Endothelial cell of umbilical vein (primary cell): ENCODE measurements around the gene PCARE. TPM values are rescaled to one million over a fixed set of nuclear protein-coding genes. Genes with fewer than 3 reads are reported as not detected.

Experiments
- BruUV-seq: library from RNA; stranded (reverse); fragments of 400-500 nt; replicated peaks from 2 replicates; lab custom pipeline; 2021; lab: Mats Ljungman, UMichigan
- CTCF ChIA-PET: fragments of 300-600, 350-600 bp; sonication (Branson Sonifier 250); formaldehyde crosslinking; loops from one replicate; lab custom pipeline; 2021; ENCODE audit warnings: antibody characterized with exemption, inconsistent platforms; lab: Charles Lee
- POLR2A ChIA-PET: fragments of 300-600, 350-600 bp; sonication (Branson Sonifier 250); formaldehyde crosslinking; loops from one replicate; lab custom pipeline; 2021; ENCODE audit warnings: antibody characterized with exemption, inconsistent platforms; lab: Charles Lee
- DNase-seq: peaks from one replicate; pipeline ENCODE4 v3.0.0-alpha.2; 2011; ENCODE audit warnings: low read depth, low spot score
- FAIRE-seq: peaks from 2 replicates; lab custom pipeline; 2011; peaks lifted over from hg19 to GRCh38; lab: Jason Lieb, UNC
- H2AFZ ChIP-seq: 2 replicates; pipeline ENCODE4 v1.6.0; 2012; ENCODE audit warnings: low read depth, low read length, control low read depth, inconsistent platforms
- H3K27ac ChIP-seq: 2 replicates; pipeline ENCODE4 v1.5.1; 2011; ENCODE audit warnings: low read depth, mild to moderate bottlenecking, control low read depth, low read length, moderate library complexity; ENCODE audit not compliant: insufficient read depth
- H3K27me3 ChIP-seq, 2 experiments: 2 replicates each; pipeline versions ENCODE4 v1.6.0 to v1.6.1; 2011; ENCODE audit warnings: low read length in 2 of 2, mixed read lengths in 1 of 2; ENCODE audit not compliant: control insufficient read depth in 2 of 2, insufficient read depth in 2 of 2
- H3K36me3 ChIP-seq, 2 experiments: 2 replicates in 1 of 2; 3 replicates in 1 of 2; pipeline ENCODE4 v1.5.1; 2011; ENCODE audit warnings: low read length in 2 of 2, mild to moderate bottlenecking in 1 of 2, moderate library complexity in 1 of 2; ENCODE audit not compliant: control insufficient read depth in 2 of 2, insufficient read depth in 2 of 2; ENCODE audit errors: extremely low read depth in 1 of 2
- H3K4me1 ChIP-seq: 3 replicates; pipeline ENCODE4 v1.5.1; 2011; ENCODE audit warnings: mild to moderate bottlenecking, low read length; ENCODE audit not compliant: control insufficient read depth, insufficient read depth; ENCODE audit errors: extremely low read depth
- H3K4me2 ChIP-seq: 2 replicates; pipeline ENCODE4 v1.6.1; 2011; ENCODE audit warnings: low read length, control low read depth, mixed read lengths; ENCODE audit not compliant: insufficient read depth
- H3K4me3 ChIP-seq, 3 experiments: fragments of 200-600 bp in 1 of 3; sonication (generic), shearing (Covaris generic) in 1 of 3; replicated peaks in 1 of 3; 2 replicates each; pipeline ENCODE4 v1.5.1; 2011 to 2016; ENCODE audit warnings: control low read depth in 3 of 3, low read length in 3 of 3, mild to moderate bottlenecking in 2 of 3, inconsistent platforms in 1 of 3, low read depth in 1 of 3, moderate library complexity in 1 of 3; ENCODE audit not compliant: insufficient read depth in 1 of 3
- H3K79me2 ChIP-seq: 2 replicates; pipeline ENCODE4 v1.6.0; 2012; ENCODE audit warnings: low read length, inconsistent platforms; ENCODE audit not compliant: control insufficient read depth, insufficient read depth
- H3K9ac ChIP-seq: replicated peaks from 2 replicates; pipeline ENCODE3; 2011; ENCODE audit warnings: low read length, control low read depth; ENCODE audit not compliant: insufficient read depth; ENCODE audit errors: extremely low read depth
- H3K9me1 ChIP-seq: replicated peaks from 3 replicates; pipeline ENCODE4 v1.6.0; 2011; ENCODE audit warnings: mild to moderate bottlenecking, low read length; ENCODE audit not compliant: control insufficient read depth, insufficient read depth; ENCODE audit errors: extremely low read depth
- H3K9me3 ChIP-seq: replicated peaks from 2 replicates; pipeline ENCODE4 v1.5.1; 2012; ENCODE audit warnings: low read length, inconsistent platforms; ENCODE audit not compliant: control insufficient read depth, insufficient read depth
- H4K20me1 ChIP-seq: replicated peaks from 2 replicates; pipeline ENCODE3; 2011; ENCODE audit warnings: mild to moderate bottlenecking, low read length; ENCODE audit not compliant: control insufficient read depth, insufficient read depth; ENCODE audit errors: extremely low read depth
- EZH2 ChIP-seq: IDR thresholded peaks from 2 replicates; pipeline ENCODE4 v1.6.1; 2012; ENCODE audit warnings: borderline replicate concordance, low read depth, mild to moderate bottlenecking, moderate library complexity, low read length, inconsistent platforms; ENCODE audit not compliant: severe bottlenecking
- FOS ChIP-seq: IDR thresholded peaks from 2 replicates; pipeline ENCODE4 v1.6.1; 2011; ENCODE audit warnings: mild to moderate bottlenecking, low read length, moderate library complexity, borderline replicate concordance; ENCODE audit not compliant: insufficient read depth
- GATA2 ChIP-seq: IDR thresholded peaks from 2 replicates; pipeline ENCODE4 v1.7.0; 2011; ENCODE audit warnings: low read depth, mild to moderate bottlenecking, moderate library complexity, mixed read lengths, low read length; ENCODE audit not compliant: insufficient read length, insufficient read depth
- JUN ChIP-seq: IDR thresholded peaks from 2 replicates; pipeline ENCODE4 v1.6.1; 2011; ENCODE audit warnings: borderline replicate concordance, low read depth; ENCODE audit not compliant: insufficient read length, insufficient read depth
- MYC ChIP-seq: IDR thresholded peaks from one replicate; pipeline ENCODE4 v1.6.1; 2011; ENCODE audit warnings: mild to moderate bottlenecking, low read depth, low read length
- POLR2A ChIP-seq: IDR thresholded peaks from 2 replicates; pipeline ENCODE4 v1.6.1; 2012; ENCODE audit warnings: low read depth, mild to moderate bottlenecking, control low read depth, low read length
- POLR2AphosphoS5 ChIP-seq: IDR thresholded peaks from 2 replicates; pipeline ENCODE4 v1.6.1; 2012; ENCODE audit warnings: low read depth, mild to moderate bottlenecking, control low read depth, low read length, moderate library complexity; ENCODE audit not compliant: insufficient read depth
- dilution Hi-C: fragments of 300-500 bp; cut with MboI; formaldehyde crosslinking; loops from one replicate; pipeline ENCODE4 v1.15.0; 2019; ENCODE audit warnings: low sequenced_read_pairs; ENCODE audit not compliant: extremely low pct_ligation_motif_present
- intact Hi-C: fragments of 100-400 bp; cut with micrococcal nuclease; formaldehyde crosslinking; loops from one replicate; pipeline ENCODE4 v1.10.0; 2022
- polyA plus RNA-seq, 4 experiments: library from polyadenylated mRNA; depleted of rRNA in 3 of 4; stranded (reverse) in 3 of 4; unstranded in 1 of 4; fragments of >200 nt; gene quantifications; 2 replicates each; pipeline versions ENCODE4 v1.2.1 to v1.2.3, GENCODE V29; 2011 to 2012; ENCODE audit warnings: missing spikeins in 1 of 4
- total RNA-seq: library from RNA; stranded (reverse); gene quantifications from 2 replicates; pipeline ENCODE4 v1.2.3, GENCODE V29; 2021
- TF ChIP-seq, protein P1 (sequence below): IDR thresholded peaks from 2 replicates; pipeline ENCODE4 v1.6.1; 2011; ENCODE audit not compliant: insufficient read depth, insufficient read length
- TF ChIP-seq, protein P2 (sequence below), 2 donors: IDR thresholded peaks; 1 replicate in 1 of 2; 2 replicates in 1 of 2; pipeline ENCODE4 v1.5.1; 2011; ENCODE audit warnings: low read length in 2 of 2, mild to moderate bottlenecking in 2 of 2, moderate library complexity in 2 of 2, control low read depth in 1 of 2, inconsistent platforms in 1 of 2, low read depth in 1 of 2; ENCODE audit not compliant: insufficient read depth in 1 of 2; ENCODE audit errors: extremely low read depth in 1 of 2

Gene PCARE
- total and polyA plus RNA-seq, 2 donors (not counting 3 experiments of a cell fraction or from before 2014, with no cell fraction given), result not detected

DNA sequence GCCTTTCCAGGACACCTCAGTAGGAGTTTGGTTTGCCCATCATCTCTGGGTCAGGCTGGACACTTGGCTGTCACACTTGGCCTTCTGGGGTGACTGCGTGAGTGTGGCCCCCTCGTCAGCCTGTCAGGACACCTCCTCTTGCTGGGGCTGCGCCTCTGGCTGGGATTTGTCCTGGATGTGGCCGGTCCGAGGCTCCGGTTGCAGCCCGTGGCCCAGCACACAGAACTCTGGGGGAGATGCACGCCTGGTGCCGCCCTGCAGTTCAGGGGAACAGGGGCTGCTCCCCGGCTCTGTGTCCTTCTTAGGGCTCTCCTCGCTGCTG lies 9.6 kb downstream of the PCARE start:
- intact Hi-C loops (no loop called here), dilution Hi-C loops (no loop called here)
- no peak for TF ChIP-seq MYC
- TF ChIP-seq POLR2A, result no peak
- no peak for TF ChIP-seq EZH2
- TF ChIP-seq, protein P1, sequence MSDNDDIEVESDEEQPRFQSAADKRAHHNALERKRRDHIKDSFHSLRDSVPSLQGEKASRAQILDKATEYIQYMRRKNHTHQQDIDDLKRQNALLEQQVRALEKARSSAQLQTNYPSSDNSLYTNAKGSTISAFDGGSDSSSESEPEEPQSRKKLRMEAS, result no peak
- no peak for TF ChIP-seq GATA2
- TF ChIP-seq FOS, result no peak
- TF ChIP-seq, protein P2, sequence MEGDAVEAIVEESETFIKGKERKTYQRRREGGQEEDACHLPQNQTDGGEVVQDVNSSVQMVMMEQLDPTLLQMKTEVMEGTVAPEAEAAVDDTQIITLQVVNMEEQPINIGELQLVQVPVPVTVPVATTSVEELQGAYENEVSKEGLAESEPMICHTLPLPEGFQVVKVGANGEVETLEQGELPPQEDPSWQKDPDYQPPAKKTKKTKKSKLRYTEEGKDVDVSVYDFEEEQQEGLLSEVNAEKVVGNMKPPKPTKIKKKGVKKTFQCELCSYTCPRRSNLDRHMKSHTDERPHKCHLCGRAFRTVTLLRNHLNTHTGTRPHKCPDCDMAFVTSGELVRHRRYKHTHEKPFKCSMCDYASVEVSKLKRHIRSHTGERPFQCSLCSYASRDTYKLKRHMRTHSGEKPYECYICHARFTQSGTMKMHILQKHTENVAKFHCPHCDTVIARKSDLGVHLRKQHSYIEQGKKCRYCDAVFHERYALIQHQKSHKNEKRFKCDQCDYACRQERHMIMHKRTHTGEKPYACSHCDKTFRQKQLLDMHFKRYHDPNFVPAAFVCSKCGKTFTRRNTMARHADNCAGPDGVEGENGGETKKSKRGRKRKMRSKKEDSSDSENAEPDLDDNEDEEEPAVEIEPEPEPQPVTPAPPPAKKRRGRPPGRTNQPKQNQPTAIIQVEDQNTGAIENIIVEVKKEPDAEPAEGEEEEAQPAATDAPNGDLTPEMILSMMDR (IDR thresholded peaks at IDR 0.05; ENCODE audit: extremely low read depth in 1 of 2, insufficient read depth in 1 of 2, low read depth in 1 of 2, low read length in 2 of 2), result no peak
- TF ChIP-seq POLR2AphosphoS5, result no peak
- TF ChIP-seq JUN, result no peak
- POLR2A ChIA-PET, result no interaction called here
- BruUV-seq, result no TSS peak
- Histone ChIP-seq H3K36me3 (no peaks in the 10 kb centered on the region), H3K9me1 (no peaks in the 10 kb centered on the region), H2AFZ (no peak overlapping the region), H3K4me1 (no peaks in the 10 kb centered on the region), H3K9me3 (no peaks in the 10 kb centered on the region), H4K20me1 (no peaks in the 10 kb centered on the region), H3K79me2 (no peaks in the 10 kb centered on the region), H3K4me2 (no peak overlapping the region), H3K9ac (no peak overlapping the region), H3K4me3 (no peak overlapping the region), H3K27me3 (no peaks in the 10 kb centered on the region), H3K27ac (no peak overlapping the region)
- FAIRE-seq, result no peak
- CTCF ChIA-PET, result no interaction called here
- DNase-seq, result no peak
